ENCODE results near the gene EIF5.

EIF5 gene

DNA sequence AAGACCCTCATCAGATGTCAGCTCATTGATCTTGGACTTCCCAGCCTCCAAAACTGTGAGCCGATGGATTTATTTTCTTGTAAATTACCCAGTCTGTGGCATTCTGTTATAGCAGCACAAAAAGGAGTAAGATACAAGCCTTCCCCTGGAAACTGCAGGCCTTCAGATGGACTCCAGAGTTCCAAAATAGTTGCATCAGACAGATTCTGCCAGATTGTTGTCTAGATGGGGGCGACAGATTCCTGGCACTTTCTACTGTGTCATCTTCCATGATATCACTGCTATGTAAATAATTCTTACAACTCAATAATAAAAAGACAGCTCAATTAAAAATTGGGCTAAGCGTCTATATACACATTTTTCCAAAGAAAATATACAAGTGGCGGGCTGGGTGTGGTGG lies 34.0 kb downstream of the EIF5 start:
- Histone ChIP-seq H3K9ac (ENCODE audit: low read depth, low read length, poor library complexity, severe bottlenecking) (no peak overlapping the region), H3K79me2 (ENCODE audit: insufficient read depth, low read length) (no peaks in the 10 kb centered on the region), H3K9me3 (ENCODE audit: insufficient read depth, low read depth, low read length) (no peaks in the 10 kb centered on the region), H3K9me2 (replicated peaks; ENCODE audit: low read depth, low read length) (no peaks in the 10 kb centered on the region), H3K27me3 (ENCODE audit: insufficient read depth, low read length, poor library complexity, severe bottlenecking) (no peaks in the 10 kb centered on the region), H3F3A (ENCODE audit: low read depth) (no peaks in the 10 kb centered on the region), H3K4me2 (ENCODE audit: low read depth, low read length, poor library complexity, severe bottlenecking) (no peak overlapping the region), H3K4me1 (ENCODE audit: insufficient read depth, low read length, poor library complexity, severe bottlenecking) (no peaks in the 10 kb centered on the region), H3K4me3 (ENCODE audit: low read length, poor library complexity, severe bottlenecking) (no peak overlapping the region), H4K20me1 (ENCODE audit: insufficient read depth, low read length, poor library complexity, severe bottlenecking) (no peaks in the 10 kb centered on the region), H3K36me3 (ENCODE audit: insufficient read depth, low read length) (no peaks in the 10 kb centered on the region), H2AFZ (ENCODE audit: low read length) (no peak overlapping the region)
- TF ChIP-seq, protein P1, sequence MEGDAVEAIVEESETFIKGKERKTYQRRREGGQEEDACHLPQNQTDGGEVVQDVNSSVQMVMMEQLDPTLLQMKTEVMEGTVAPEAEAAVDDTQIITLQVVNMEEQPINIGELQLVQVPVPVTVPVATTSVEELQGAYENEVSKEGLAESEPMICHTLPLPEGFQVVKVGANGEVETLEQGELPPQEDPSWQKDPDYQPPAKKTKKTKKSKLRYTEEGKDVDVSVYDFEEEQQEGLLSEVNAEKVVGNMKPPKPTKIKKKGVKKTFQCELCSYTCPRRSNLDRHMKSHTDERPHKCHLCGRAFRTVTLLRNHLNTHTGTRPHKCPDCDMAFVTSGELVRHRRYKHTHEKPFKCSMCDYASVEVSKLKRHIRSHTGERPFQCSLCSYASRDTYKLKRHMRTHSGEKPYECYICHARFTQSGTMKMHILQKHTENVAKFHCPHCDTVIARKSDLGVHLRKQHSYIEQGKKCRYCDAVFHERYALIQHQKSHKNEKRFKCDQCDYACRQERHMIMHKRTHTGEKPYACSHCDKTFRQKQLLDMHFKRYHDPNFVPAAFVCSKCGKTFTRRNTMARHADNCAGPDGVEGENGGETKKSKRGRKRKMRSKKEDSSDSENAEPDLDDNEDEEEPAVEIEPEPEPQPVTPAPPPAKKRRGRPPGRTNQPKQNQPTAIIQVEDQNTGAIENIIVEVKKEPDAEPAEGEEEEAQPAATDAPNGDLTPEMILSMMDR (conservative IDR thresholded peaks at IDR 0.05; ENCODE audit: low read length): no peak
- no peak for TF ChIP-seq EZH2phosphoT487 (IDR thresholded peaks at IDR 0.05; ENCODE audit: borderline replicate concordance)

DNA sequence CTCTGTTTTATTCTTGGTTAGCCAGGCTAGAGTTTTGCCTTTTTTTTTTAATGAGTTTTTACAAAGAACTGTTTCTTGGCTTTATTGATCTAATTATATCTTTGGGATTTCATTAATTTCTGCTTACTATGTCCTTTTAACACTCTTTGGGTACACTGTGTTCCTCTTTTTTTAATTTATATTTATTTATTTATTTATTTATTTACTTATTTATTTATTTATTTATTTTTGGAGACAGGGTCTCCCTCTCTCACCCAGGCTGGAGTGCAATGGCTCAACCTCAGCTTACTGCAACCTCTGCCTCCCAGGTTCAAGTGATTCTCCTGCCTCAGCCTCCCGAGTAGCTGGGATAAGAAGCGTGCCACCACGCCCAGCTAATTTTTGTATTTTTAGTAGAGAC lies 36.0 kb downstream of the EIF5 start:
- Histone ChIP-seq H3K4me1 (ENCODE audit: insufficient read depth, low read length, poor library complexity, severe bottlenecking) (no peaks in the 10 kb centered on the region), H3K4me2 (ENCODE audit: low read depth, low read length, poor library complexity, severe bottlenecking) (no peak overlapping the region), H3K9me2 (replicated peaks; ENCODE audit: low read depth, low read length) (no peaks in the 10 kb centered on the region), H3K27me3 (ENCODE audit: insufficient read depth, low read length, poor library complexity, severe bottlenecking) (no peaks in the 10 kb centered on the region), H2AFZ (ENCODE audit: low read length) (no peak overlapping the region), H3F3A (ENCODE audit: low read depth) (no peaks in the 10 kb centered on the region), H3K79me2 (ENCODE audit: insufficient read depth, low read length) (no peaks in the 10 kb centered on the region), H4K20me1 (ENCODE audit: insufficient read depth, low read length, poor library complexity, severe bottlenecking) (no peaks in the 10 kb centered on the region), H3K36me3 (ENCODE audit: insufficient read depth, low read length) (no peaks in the 10 kb centered on the region), H3K9ac (ENCODE audit: low read depth, low read length, poor library complexity, severe bottlenecking) (no peak overlapping the region), H3K4me3 (ENCODE audit: low read length, poor library complexity, severe bottlenecking) (no peak overlapping the region), H3K9me3 (ENCODE audit: insufficient read depth, low read depth, low read length) (no peaks in the 10 kb centered on the region)
- TF ChIP-seq, protein P1 (conservative IDR thresholded peaks at IDR 0.05; ENCODE audit: low read length): no peak
- TF ChIP-seq EZH2phosphoT487 (IDR thresholded peaks at IDR 0.05; ENCODE audit: borderline replicate concordance): no peak

DNA sequence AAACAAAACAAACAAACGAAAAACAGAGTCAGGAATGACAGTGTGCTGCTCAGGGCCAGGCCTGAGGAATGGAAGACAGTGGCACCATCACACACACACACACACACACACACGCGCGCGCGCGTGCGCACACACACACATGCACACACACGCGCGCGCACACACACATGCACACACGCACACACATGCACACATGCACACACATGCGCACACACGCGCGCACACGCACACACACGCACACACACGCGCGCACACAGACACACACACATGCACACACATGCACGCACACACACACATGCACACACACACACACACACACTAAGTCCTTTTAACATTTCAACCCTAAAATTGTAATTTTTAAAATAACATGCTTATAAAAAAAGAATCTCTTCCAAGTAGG lies 38.0 kb downstream of the EIF5 start:
- H3F3A ChIP-seq (ENCODE audit: low read depth): no peaks in the 10 kb centered on the region
- no peaks in the 10 kb centered on the region for H3K9me3 ChIP-seq (ENCODE audit: insufficient read depth, low read depth, low read length)
- no peak overlapping the region for H2AFZ ChIP-seq (ENCODE audit: low read length)
- H3K27me3 ChIP-seq (ENCODE audit: insufficient read depth, low read length, poor library complexity, severe bottlenecking): no peaks in the 10 kb centered on the region
- H3K4me3 ChIP-seq (ENCODE audit: low read length, poor library complexity, severe bottlenecking): no peak overlapping the region
- H3K4me1 ChIP-seq (ENCODE audit: insufficient read depth, low read length, poor library complexity, severe bottlenecking): no peaks in the 10 kb centered on the region
- H3K4me2 ChIP-seq (ENCODE audit: low read depth, low read length, poor library complexity, severe bottlenecking): no peak overlapping the region
- TF ChIP-seq, protein P1 (conservative IDR thresholded peaks at IDR 0.05; ENCODE audit: low read length): no peak
- no peak for TF ChIP-seq EZH2phosphoT487 (IDR thresholded peaks at IDR 0.05; ENCODE audit: borderline replicate concordance)
- H3K9me2 ChIP-seq (replicated peaks; ENCODE audit: low read depth, low read length): no peaks in the 10 kb centered on the region
- no peak overlapping the region for H3K9ac ChIP-seq (ENCODE audit: low read depth, low read length, poor library complexity, severe bottlenecking)
- no peaks in the 10 kb centered on the region for H4K20me1 ChIP-seq (ENCODE audit: insufficient read depth, low read length, poor library complexity, severe bottlenecking)
- H3K79me2 ChIP-seq (ENCODE audit: insufficient read depth, low read length): no peaks in the 10 kb centered on the region
- H3K36me3 ChIP-seq (ENCODE audit: insufficient read depth, low read length): no peaks in the 10 kb centered on the region
